GM12892 (cell line): Measurements from ENCODE around the gene SREBF1.

ENCODE experiments used
- POLR2A ChIP-seq: IDR thresholded peaks from 2 replicates; pipeline ENCODE4 v1.6.1; 2011; ENCODE audit warnings: low read depth, low read length, control low read depth
- POLR2AphosphoS5 ChIP-seq: IDR thresholded peaks from 2 replicates; pipeline ENCODE4 v1.6.1; 2011; ENCODE audit warnings: low read depth, low read length, control low read depth
- TAF1 ChIP-seq: IDR thresholded peaks from 2 replicates; pipeline ENCODE4 v1.6.1; 2011; ENCODE audit warnings: low read depth, mild to moderate bottlenecking, control low read depth, low read length, borderline replicate concordance

GRCh38 chr17:17842111-17842876 is 5.5 kb upstream of the SREBF1 start:
- TF ChIP-seq POLR2A (no peak), POLR2AphosphoS5 (no peak), TAF1 (no peak)
